ENCODE measurements around the gene TBC1D7. TPM values are rescaled to one million over a fixed set of nuclear protein-coding genes. Genes with fewer than 3 reads are reported as not detected.

TBC1D7 gene
- total RNA-seq, 1 donor from 2014 or later = 29.3 TPM

DNA sequence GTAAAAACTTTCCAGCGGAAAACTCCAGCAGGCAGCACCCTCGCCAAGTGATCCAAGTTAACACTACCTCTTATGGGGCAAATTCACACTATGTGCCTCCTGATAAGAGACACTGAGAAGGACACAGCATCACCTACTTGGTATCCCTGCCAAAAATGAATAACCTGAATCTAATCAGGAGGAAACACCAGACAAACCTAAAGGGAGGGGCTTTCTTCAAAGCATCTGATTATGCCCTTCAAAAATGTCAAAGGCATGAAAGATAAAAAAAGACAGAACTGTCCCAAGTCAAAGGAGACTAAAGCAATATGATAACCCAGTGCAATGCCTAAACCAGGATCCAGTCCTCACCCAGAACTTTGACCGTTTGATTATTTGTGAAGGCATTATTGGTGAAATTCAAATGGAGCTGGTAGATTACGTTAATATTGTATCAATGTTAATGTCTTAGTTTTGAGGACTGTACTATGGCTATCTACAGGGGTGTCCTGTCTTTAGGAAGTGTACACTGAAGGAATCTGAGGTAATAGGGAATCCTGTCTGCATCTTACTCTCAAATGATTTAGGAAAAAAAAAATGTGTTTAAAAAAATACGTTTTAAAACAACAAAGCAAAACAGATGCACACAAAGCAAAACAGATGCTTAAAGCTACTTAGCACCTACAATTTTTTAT is 8.3 kb downstream of the TBC1D7 start:
- TF ChIP-seq, protein P1, sequence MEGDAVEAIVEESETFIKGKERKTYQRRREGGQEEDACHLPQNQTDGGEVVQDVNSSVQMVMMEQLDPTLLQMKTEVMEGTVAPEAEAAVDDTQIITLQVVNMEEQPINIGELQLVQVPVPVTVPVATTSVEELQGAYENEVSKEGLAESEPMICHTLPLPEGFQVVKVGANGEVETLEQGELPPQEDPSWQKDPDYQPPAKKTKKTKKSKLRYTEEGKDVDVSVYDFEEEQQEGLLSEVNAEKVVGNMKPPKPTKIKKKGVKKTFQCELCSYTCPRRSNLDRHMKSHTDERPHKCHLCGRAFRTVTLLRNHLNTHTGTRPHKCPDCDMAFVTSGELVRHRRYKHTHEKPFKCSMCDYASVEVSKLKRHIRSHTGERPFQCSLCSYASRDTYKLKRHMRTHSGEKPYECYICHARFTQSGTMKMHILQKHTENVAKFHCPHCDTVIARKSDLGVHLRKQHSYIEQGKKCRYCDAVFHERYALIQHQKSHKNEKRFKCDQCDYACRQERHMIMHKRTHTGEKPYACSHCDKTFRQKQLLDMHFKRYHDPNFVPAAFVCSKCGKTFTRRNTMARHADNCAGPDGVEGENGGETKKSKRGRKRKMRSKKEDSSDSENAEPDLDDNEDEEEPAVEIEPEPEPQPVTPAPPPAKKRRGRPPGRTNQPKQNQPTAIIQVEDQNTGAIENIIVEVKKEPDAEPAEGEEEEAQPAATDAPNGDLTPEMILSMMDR (IDR thresholded peaks at IDR 0.05; ENCODE audit: insufficient read depth, low read length, poor library complexity, severe bottlenecking) = no peak
- H3K36me3 ChIP-seq (ENCODE audit: control insufficient read depth, insufficient read depth, low read length) = peaks cover 2% of the 10 kb centered on the region
- DNase-seq (ENCODE audit: low read depth) = no peak

DNA sequence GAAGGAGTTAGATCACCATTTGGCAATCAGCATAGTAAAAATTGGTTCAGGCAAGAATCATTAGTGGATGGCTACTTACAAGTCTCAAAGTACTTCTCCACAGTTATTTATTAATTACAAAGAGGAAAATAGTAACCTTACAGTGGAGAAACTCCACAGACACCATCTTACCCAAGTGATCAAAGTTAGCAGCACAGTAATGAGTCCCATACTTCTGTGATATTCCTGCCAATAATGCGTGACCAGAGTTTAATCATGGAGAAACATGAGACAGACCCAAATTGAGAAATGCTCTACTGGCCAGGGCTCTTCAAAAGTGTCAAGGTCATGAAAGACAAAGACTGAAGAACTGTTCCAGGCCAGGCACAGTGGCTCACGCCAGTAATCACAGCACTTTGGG is 9.5 kb downstream of the TBC1D7 start:
- DNase-seq (ENCODE audit: low read depth) = no peak
- Histone ChIP-seq H3K36me3 (ENCODE audit: control insufficient read depth, insufficient read depth, low read length) (peaks cover 2% of the 10 kb centered on the region), H3K4me3 (ENCODE audit: low read depth, low read length) (no peak overlapping the region), H3K27me3 (ENCODE audit: control insufficient read depth, insufficient read depth, low read length) (no peaks in the 10 kb centered on the region)
- TF ChIP-seq, protein P1 (IDR thresholded peaks at IDR 0.05; ENCODE audit: insufficient read depth, low read length, poor library complexity, severe bottlenecking) = no peak

More for the DNA sequence above, 8.3 kb downstream of the TBC1D7 start:
- Histone ChIP-seq H3K27me3 (ENCODE audit: control insufficient read depth, insufficient read depth, low read length) (no peaks in the 10 kb centered on the region), H3K4me3 (ENCODE audit: low read depth, low read length) (no peak overlapping the region)

DNA sequence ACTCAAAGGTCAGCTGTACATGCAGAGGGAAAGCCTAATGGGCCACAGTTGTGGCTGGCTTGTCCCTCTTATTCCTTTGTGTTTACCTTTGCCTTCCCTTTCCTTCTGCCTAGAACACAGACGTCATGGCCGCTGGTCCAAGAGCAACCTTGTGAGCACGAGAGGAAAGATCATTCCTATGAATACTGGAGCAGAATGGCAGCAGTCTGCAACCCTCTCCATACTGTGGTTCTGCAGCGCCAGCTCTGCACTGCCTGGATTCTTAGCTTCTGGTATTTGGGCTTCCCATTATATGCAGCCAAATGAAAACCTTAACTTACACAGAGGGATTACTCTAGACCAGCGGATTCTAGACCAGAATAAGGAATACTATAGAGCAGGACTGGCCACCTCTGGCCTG is 12.4 kb downstream of the TBC1D7 start:
- Histone ChIP-seq H3K36me3 (ENCODE audit: control insufficient read depth, insufficient read depth, low read length) (peaks cover 2% of the 10 kb centered on the region), H3K27me3 (ENCODE audit: control insufficient read depth, insufficient read depth, low read length) (no peaks in the 10 kb centered on the region), H3K4me3 (ENCODE audit: low read depth, low read length) (no peak overlapping the region)
- no peak for DNase-seq (ENCODE audit: low read depth)
- TF ChIP-seq, protein P1 (IDR thresholded peaks at IDR 0.05; ENCODE audit: insufficient read depth, low read length, poor library complexity, severe bottlenecking) = no peak

DNA sequence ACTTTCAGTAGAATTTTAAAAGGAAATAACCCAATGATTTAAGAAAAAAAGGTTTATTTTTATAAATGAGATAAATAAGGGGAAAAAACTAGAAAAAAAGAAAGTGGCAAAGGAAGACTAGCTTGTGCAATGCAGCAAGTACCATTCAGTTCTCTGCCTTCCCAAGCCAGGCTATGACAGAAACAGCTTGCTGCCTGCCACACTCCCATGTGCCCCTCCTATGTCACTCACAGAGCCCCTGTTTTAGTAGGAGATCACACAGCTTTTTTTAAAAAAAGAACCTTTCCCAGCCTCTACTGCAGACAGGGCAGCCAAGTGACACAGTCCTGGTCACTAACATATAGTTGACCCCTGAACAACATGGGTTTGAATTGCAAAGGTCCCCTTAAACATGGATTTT is 13.5 kb downstream of the TBC1D7 start:
- Histone ChIP-seq H3K4me3 (ENCODE audit: low read depth, low read length) (no peak overlapping the region), H3K36me3 (ENCODE audit: control insufficient read depth, insufficient read depth, low read length) (peaks cover 2% of the 10 kb centered on the region), H3K27me3 (ENCODE audit: control insufficient read depth, insufficient read depth, low read length) (no peaks in the 10 kb centered on the region)
- no peak for DNase-seq (ENCODE audit: low read depth)
- TF ChIP-seq, protein P1 (IDR thresholded peaks at IDR 0.05; ENCODE audit: insufficient read depth, low read length, poor library complexity, severe bottlenecking) = no peak

DNA sequence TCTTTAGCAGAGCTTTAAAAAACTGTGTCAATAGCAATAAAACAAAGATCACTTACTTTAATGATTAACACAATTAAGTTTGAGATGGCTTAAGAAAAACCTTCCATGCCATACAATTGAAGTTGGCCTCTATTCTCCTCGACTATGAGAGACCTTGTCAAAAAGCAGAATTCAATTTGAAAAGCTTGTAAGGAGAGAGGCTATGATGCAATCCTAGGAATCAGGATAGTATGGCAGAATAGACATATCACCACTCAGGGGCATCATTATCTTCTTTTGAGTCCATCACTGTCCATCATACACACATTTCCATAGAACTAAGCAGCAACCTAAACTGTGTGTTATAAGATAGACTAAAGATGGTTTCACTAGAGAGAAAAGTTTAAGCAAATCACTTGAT is 17.2 kb downstream of the TBC1D7 start:
- H3K27me3 ChIP-seq (ENCODE audit: control insufficient read depth, insufficient read depth, low read length) = no peaks in the 10 kb centered on the region
- TF ChIP-seq, protein P1 (IDR thresholded peaks at IDR 0.05; ENCODE audit: insufficient read depth, low read length, poor library complexity, severe bottlenecking) = no peak
- H3K36me3 ChIP-seq (ENCODE audit: control insufficient read depth, insufficient read depth, low read length) = peaks cover 2% of the 10 kb centered on the region
- no peak for DNase-seq (ENCODE audit: low read depth)
- no peak overlapping the region for H3K4me3 ChIP-seq (ENCODE audit: low read depth, low read length)

DNA sequence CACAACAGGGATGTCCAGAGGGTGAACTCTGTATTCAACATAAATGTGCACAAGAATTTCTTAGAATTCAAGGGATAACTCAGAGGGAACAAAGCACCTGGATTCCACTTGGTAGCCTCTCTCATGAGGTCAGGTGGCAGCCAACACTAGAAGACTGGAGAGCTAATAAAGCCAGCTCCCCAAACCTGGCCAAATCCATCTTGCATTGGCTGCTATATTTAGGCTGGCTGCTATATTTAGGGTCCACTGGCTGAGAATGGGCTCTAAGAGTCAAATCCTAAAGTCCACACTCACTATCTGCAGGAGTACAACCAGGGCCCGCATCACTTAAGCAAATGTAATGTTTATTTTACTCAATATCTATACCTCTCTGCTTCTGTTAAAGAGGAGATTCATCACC is 20.0 kb downstream of the TBC1D7 start:
- TF ChIP-seq, protein P1 (IDR thresholded peaks at IDR 0.05; ENCODE audit: insufficient read depth, low read length, poor library complexity, severe bottlenecking) = no peak
- Histone ChIP-seq H3K4me3 (ENCODE audit: low read depth, low read length) (no peak overlapping the region), H3K27me3 (ENCODE audit: control insufficient read depth, insufficient read depth, low read length) (no peaks in the 10 kb centered on the region), H3K36me3 (ENCODE audit: control insufficient read depth, insufficient read depth, low read length) (no peaks in the 10 kb centered on the region)
- no peak for DNase-seq (ENCODE audit: low read depth)
